H1 (cell line): ENCODE results near the gene RTN4RL1. TPM values are rescaled to one million over a fixed set of nuclear protein-coding genes. Genes with fewer than 3 reads are reported as not detected.

Experiments used
- ASH2L ChIP-seq: fragments of 200-600, 300-600 bp; sonication (generic); IDR thresholded peaks from one replicate; pipeline ENCODE4 v1.7.1; 2017; ENCODE audit warnings: low read length
- CHD2 ChIP-seq: IDR thresholded peaks from 2 replicates; pipeline ENCODE4 v1.6.1; 2012; ENCODE audit warnings: low read length, improper control_type of control experiment
- PHF8 ChIP-seq: fragments of 200-600 bp; sonication (generic); conservative IDR thresholded peaks from 2 replicates; pipeline ENCODE4 v1.7.1; 2012; ENCODE audit warnings: low read depth, mild to moderate bottlenecking, inconsistent platforms, low read length, moderate library complexity
- RXRA ChIP-seq: IDR thresholded peaks from 2 replicates; pipeline ENCODE4 v1.6.1; 2011; ENCODE audit warnings: low read depth, mild to moderate bottlenecking, low read length, moderate library complexity; ENCODE audit not compliant: insufficient read depth
- SIX5 ChIP-seq: IDR thresholded peaks from 2 replicates; pipeline ENCODE4 v1.6.1; 2011; ENCODE audit warnings: mild to moderate bottlenecking, low read depth, low read length
- SP4 ChIP-seq: IDR thresholded peaks from 2 replicates; pipeline ENCODE4 v1.6.1; 2012; ENCODE audit warnings: low read length, inconsistent platforms
- polyA plus RNA-seq, 7 experiments: library from polyadenylated mRNA; depleted of rRNA in 3 of 7; stranded (reverse) in 5 of 7; unstranded in 2 of 7; fragments of >200 nt in 5 of 7; fragments of 200-250 nt in 2 of 7; gene quantifications; 1 replicate in 5 of 7; 2 replicates in 1 of 7; 4 replicates in 1 of 7; pipeline versions ENCODE4 v1.2.1 to v1.2.3, GENCODE V29; 2011 to 2013; ENCODE audit warnings: missing spikeins in 2 of 7, mixed read lengths in 2 of 7
- total RNA-seq: library from RNA; stranded (reverse); fragmentation: NEBNext Ultra II Directional; extraction: Animal tissue kit (Norgen Biotek cat#: 25700); gene quantifications from 2 replicates; pipeline ENCODE4 v1.2.1, GENCODE V29; 2021
- TF ChIP-seq, protein P1 (sequence below): IDR thresholded peaks from 2 replicates; pipeline ENCODE4 v1.6.1; 2012; ENCODE audit warnings: inconsistent platforms

RTN4RL1 gene
- total and polyA plus RNA-seq, 2 of the 8 experiments (the other 6 are each of a cell fraction or from before 2014, with no cell fraction given) = 0.09 TPM; not detected in 1

- TF ChIP-seq SIX5 (no peak), SP4 (no peak), PHF8 (no peak), CHD2 (no peak), RXRA (no peak), ASH2L (no peak)
- TF ChIP-seq, protein P1, sequence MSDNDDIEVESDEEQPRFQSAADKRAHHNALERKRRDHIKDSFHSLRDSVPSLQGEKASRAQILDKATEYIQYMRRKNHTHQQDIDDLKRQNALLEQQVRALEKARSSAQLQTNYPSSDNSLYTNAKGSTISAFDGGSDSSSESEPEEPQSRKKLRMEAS = no peak
Measured at GRCh38 chr17:2043785-2044184, 18.7 kb upstream of the RTN4RL1 start (continued).
